ENCODE data around the gene ACAP1. TPM values are rescaled to one million over a fixed set of nuclear protein-coding genes. Genes with fewer than 3 reads are reported as not detected.
"Not testable (repeated sequence)": the region's sequence is repeated elsewhere in the genome, so short reads cannot be mapped to it uniquely, and the experiment has no call there.

ACAP1 gene
- total and polyA plus RNA-seq, 9 of the 15 experiments (the other 6 are each of a cell fraction or from before 2014, with no cell fraction given) = 0.15 to 8.5 (median 2.4) TPM

DNA sequence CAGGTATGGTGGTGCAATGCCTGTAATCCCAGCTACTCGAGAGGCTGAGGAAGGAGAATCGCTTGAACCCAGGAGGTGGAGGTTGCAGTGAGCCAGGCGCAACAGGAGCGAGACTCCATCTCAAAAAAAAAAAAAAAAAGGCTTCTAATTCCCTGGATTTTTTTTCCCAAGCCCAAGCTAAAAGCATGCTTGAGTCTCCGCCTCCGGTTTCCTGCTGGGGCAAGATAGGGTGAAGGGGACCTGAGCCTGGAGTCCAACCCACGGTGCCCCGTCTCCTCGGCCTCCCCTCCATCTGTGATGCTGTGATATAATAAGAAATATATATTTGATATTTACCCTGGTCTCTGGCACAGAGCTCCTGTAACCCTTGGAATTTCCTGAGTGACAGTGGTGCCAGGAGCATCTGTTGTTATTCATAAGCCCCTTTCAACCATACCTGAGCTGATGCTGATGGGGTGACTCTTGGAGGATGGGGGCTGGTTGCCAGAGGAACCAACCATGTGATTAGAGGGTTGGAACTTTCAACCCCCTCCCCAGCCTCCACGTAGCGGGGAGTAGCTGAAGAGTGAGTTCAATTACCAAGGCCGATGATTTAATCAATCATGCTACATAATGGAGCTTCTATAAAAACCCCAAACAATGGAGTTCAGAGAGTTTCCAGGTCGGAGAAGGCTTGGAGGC is 31.7 kb downstream of the ACAP1 start (continued):
- TF ChIP-seq, protein P1, sequence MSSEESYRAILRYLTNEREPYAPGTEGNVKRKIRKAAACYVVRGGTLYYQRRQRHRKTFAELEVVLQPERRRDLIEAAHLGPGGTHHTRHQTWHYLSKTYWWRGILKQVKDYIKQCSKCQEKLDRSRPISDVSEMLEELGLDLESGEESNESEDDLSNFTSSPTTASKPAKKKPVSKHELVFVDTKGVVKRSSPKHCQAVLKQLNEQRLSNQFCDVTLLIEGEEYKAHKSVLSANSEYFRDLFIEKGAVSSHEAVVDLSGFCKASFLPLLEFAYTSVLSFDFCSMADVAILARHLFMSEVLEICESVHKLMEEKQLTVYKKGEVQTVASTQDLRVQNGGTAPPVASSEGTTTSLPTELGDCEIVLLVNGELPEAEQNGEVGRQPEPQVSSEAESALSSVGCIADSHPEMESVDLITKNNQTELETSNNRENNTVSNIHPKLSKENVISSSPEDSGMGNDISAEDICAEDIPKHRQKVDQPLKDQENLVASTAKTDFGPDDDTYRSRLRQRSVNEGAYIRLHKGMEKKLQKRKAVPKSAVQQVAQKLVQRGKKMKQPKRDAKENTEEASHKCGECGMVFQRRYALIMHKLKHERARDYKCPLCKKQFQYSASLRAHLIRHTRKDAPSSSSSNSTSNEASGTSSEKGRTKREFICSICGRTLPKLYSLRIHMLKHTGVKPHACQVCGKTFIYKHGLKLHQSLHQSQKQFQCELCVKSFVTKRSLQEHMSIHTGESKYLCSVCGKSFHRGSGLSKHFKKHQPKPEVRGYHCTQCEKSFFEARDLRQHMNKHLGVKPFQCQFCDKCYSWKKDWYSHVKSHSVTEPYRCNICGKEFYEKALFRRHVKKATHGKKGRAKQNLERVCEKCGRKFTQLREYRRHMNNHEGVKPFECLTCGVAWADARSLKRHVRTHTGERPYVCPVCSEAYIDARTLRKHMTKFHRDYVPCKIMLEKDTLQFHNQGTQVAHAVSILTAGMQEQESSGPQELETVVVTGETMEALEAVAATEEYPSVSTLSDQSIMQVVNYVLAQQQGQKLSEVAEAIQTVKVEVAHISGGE (CRISPR knock-in tag; IDR thresholded peaks at IDR 0.05) = no peak
- TF ChIP-seq KDM5B (IDR thresholded peaks at IDR 0.05; ENCODE audit: insufficient replicate concordance, low read depth, low read length) (no peak), ZNF444 (CRISPR knock-in tag; IDR thresholded peaks at IDR 0.05) (no peak), NONO (IDR thresholded peaks at IDR 0.05; ENCODE audit: low read depth in 2 of 2, low read length in 1 of 2) (no peak), SIN3B (IDR thresholded peaks at IDR 0.05; ENCODE audit: low read depth) (no peak), SMAD3 (CRISPR knock-in tag; conservative IDR thresholded peaks at IDR 0.05) (no peak), ZNF764 (CRISPR knock-in tag; IDR thresholded peaks at IDR 0.05; ENCODE audit: low read depth) (no peak), LARP7 (IDR thresholded peaks at IDR 0.05) (no peak), CBX1 (IDR thresholded peaks at IDR 0.05; ENCODE audit: low read depth) (no peak), MAZ (CRISPR knock-in tag; conservative IDR thresholded peaks at IDR 0.05 in 1 of 2, IDR thresholded peaks at IDR 0.05 in 1 of 2) (no peak), HNRNPUL1 (IDR thresholded peaks at IDR 0.05; ENCODE audit: low read length) (no peak), ZNF695 (CRISPR knock-in tag; IDR thresholded peaks at IDR 0.05) (no peak), OTX1 (CRISPR knock-in tag; IDR thresholded peaks at IDR 0.05) (no peak), PCBP2 (IDR thresholded peaks at IDR 0.05; ENCODE audit: low read depth, low read length, poor library complexity, severe bottlenecking) (no peak)

DNA sequence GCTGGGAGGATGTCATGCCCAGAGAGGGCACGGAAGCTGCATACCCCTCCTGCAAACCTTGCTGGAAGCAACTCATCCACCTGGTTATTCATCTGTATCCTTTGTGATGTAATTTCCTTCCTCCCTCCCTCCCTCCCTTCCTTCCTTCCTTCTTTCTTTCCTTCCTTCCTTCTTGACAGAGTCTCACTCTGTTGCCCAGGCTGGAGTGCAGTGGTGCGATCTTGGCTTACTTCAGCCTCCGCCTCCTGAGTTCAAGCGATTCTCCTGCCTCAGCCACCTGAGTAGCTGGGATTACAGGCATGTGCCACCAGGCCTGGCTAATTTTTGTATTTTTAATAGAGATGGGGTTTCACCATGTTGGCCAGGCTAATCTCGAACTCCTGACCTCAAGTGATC is 32.3 kb downstream of the ACAP1 start:
- H3K79me2 ChIP-seq (ENCODE audit: control insufficient read depth, insufficient read depth, low read length); H3K4me1 ChIP-seq (replicated peaks in 1 of 2; ENCODE audit: control insufficient read depth in 2 of 2, insufficient read depth in 2 of 2, low read length in 2 of 2); H4K20me1 ChIP-seq (replicated peaks; ENCODE audit: control insufficient read depth, insufficient read depth, low read length); H2AFZ ChIP-seq (ENCODE audit: low read depth, low read length); DNase-seq (ENCODE audit: extremely low read depth in 1 of 4, low spot score in 3 of 4); CTCF ChIA-PET (ENCODE audit: low intra/inter-chr PET ratio); H3K27me3 ChIP-seq (ENCODE audit: control insufficient read depth in 2 of 2, insufficient read depth in 2 of 2, low read length in 2 of 2); intact Hi-C loops (cut with micrococcal nuclease); H3K36me3 ChIP-seq (ENCODE audit: control insufficient read depth, insufficient read depth, low read length); H3K9me3 ChIP-seq (replicated peaks; ENCODE audit: control insufficient read depth, insufficient read depth, low read depth, low read length); BruUV-seq (replicated peaks); H3K9me1 ChIP-seq (ENCODE audit: control insufficient read depth, insufficient read depth, low read length); H3K4me2 ChIP-seq (ENCODE audit: insufficient read depth, low read length); ATAC-seq; H3K27ac ChIP-seq (ENCODE audit: extremely low read depth, low read depth, low read length); in situ Hi-C loops (cut with MboI); H3K4me3 ChIP-seq; FAIRE-seq; H3K9ac ChIP-seq (ENCODE audit: insufficient read depth in 1 of 2, low read depth in 2 of 2, low read length in 2 of 2): not testable (repeated sequence)
- WGBS (ENCODE audit: insufficient coverage, low coverage, missing lambda C conversion rate) = 25% methylated on average over 3 of the region's 5 CpGs
- POLR2A ChIA-PET = interaction anchor here (0.6 to 1.1 kb wide), 4 partner anchors 12 to 246 kb away, joined by 3 to 4 read pairs (median 3); partner anchors contain the start of gene POLR2A

All from K562 (cell line).